ENCODE data around the gene SYNJ1. TPM values are rescaled to one million over a fixed set of nuclear protein-coding genes. Genes with fewer than 3 reads are reported as not detected.
"Not testable (repeated sequence)": the region's sequence is repeated elsewhere in the genome, so short reads cannot be mapped to it uniquely, and the experiment has no call there.

Gene SYNJ1
- total RNA-seq, 1 experiment from 2014 or later = 10.5 TPM

GRCh38 chr21:32747396-32747795 is 19.6 kb upstream of the SYNJ1 start:
- CTCF ChIA-PET = no interaction called here
- no peak for TF ChIP-seq REST (IDR thresholded peaks at IDR 0.05; ENCODE audit: insufficient read depth in 1 of 2, low read depth in 2 of 2, low read length in 1 of 2)
- TF ChIP-seq POLR2AphosphoS5 (IDR thresholded peaks at IDR 0.05; ENCODE audit: low read depth, low read length) = no peak
- no peak for TF ChIP-seq SIN3A (IDR thresholded peaks at IDR 0.05; ENCODE audit: borderline replicate concordance, insufficient read depth, low read depth, low read length)
- TF ChIP-seq CTCF (IDR thresholded peaks at IDR 0.05) = no peak
- no peak for TF ChIP-seq TCF7L2 (IDR thresholded peaks at IDR 0.05; ENCODE audit: low read depth, low read length)
- Histone ChIP-seq H3K4me1 (ENCODE audit: control insufficient read depth, insufficient read depth, low read length) (no peaks in the 10 kb centered on the region), H3K4me3 (ENCODE audit: low read depth in 2 of 2, low read length in 2 of 2) (no peak overlapping the region), H3K9me3 (ENCODE audit: control insufficient read depth, insufficient read depth, low read depth, low read length) (no peaks in the 10 kb centered on the region), H3K36me3 (ENCODE audit: control insufficient read depth, insufficient read depth, low read length) (peaks cover 56% of the 10 kb centered on the region), H3K27ac (ENCODE audit: low read length) (no peak overlapping the region), H3K27me3 (ENCODE audit: control insufficient read depth, insufficient read depth, low read length) (no peaks in the 10 kb centered on the region)
- BruUV-seq (replicated peaks) = no TSS peak
- ATAC-seq (no peak), DNase-seq (ENCODE audit: low read depth, low spot score) (no peak)
- intact Hi-C loops (cut with micrococcal nuclease; ENCODE audit: unreplicated experiment) (no loop called here), in situ Hi-C loops (cut with HindIII; ENCODE audit: low pct_unique_long_range_greater_than_20kb, low sequenced_read_pairs) (no loop called here)
- POLR2A ChIA-PET = no interaction called here

- POLR2A ChIA-PET; DNase-seq (ENCODE audit: low read depth, low spot score); H3K4me3 ChIP-seq (ENCODE audit: low read depth in 2 of 2, low read length in 2 of 2); H3K27ac ChIP-seq (ENCODE audit: low read length); H3K27me3 ChIP-seq (ENCODE audit: control insufficient read depth, insufficient read depth, low read length); BruUV-seq (replicated peaks); in situ Hi-C loops (cut with HindIII; ENCODE audit: low pct_unique_long_range_greater_than_20kb, low sequenced_read_pairs); H3K4me1 ChIP-seq (ENCODE audit: control insufficient read depth, insufficient read depth, low read length); H3K9me3 ChIP-seq (ENCODE audit: control insufficient read depth, insufficient read depth, low read depth, low read length); ATAC-seq; intact Hi-C loops (cut with micrococcal nuclease; ENCODE audit: unreplicated experiment); CTCF ChIA-PET: not testable (repeated sequence)
- peaks cover 58% of the 10 kb centered on the region for H3K36me3 ChIP-seq (ENCODE audit: control insufficient read depth, insufficient read depth, low read length)
Observed at GRCh38 chr21:32746711-32747110, 18.9 kb upstream of the SYNJ1 start.

- no peak overlapping the region for H3K4me3 ChIP-seq (ENCODE audit: low read depth in 2 of 2, low read length in 2 of 2)
- ChIA-PET CTCF (no interaction called here), POLR2A (no interaction called here)
- ATAC-seq (no peak), DNase-seq (ENCODE audit: low read depth, low spot score) (no peak)
- H3K9me3 ChIP-seq (ENCODE audit: control insufficient read depth, insufficient read depth, low read depth, low read length) = no peaks in the 10 kb centered on the region
- in situ Hi-C loops (cut with HindIII; ENCODE audit: low pct_unique_long_range_greater_than_20kb, low sequenced_read_pairs) (no loop called here), intact Hi-C loops (cut with micrococcal nuclease; ENCODE audit: unreplicated experiment) (no loop called here)
- TF ChIP-seq REST (IDR thresholded peaks at IDR 0.05; ENCODE audit: insufficient read depth in 1 of 2, low read depth in 2 of 2, low read length in 1 of 2) = no peak
- no peak for TF ChIP-seq TCF7L2 (IDR thresholded peaks at IDR 0.05; ENCODE audit: low read depth, low read length)
- no peak for TF ChIP-seq POLR2AphosphoS5 (IDR thresholded peaks at IDR 0.05; ENCODE audit: low read depth, low read length)
- TF ChIP-seq SIN3A (IDR thresholded peaks at IDR 0.05; ENCODE audit: borderline replicate concordance, insufficient read depth, low read depth, low read length) = no peak
- TF ChIP-seq CTCF (IDR thresholded peaks at IDR 0.05) = no peak
- BruUV-seq (replicated peaks) = no TSS peak
- peaks cover 36% of the 10 kb centered on the region for H3K36me3 ChIP-seq (ENCODE audit: control insufficient read depth, insufficient read depth, low read length)
- H3K27ac ChIP-seq (ENCODE audit: low read length) = no peak overlapping the region
- no peaks in the 10 kb centered on the region for H3K4me1 ChIP-seq (ENCODE audit: control insufficient read depth, insufficient read depth, low read length)
- no peaks in the 10 kb centered on the region for H3K27me3 ChIP-seq (ENCODE audit: control insufficient read depth, insufficient read depth, low read length)
Observed at GRCh38 chr21:32742396-32742795, 14.6 kb upstream of the SYNJ1 start.
